GM21786 (cell line): ENCODE measurements around the gene GLIPR2.
"Not testable (repeated sequence)": the region's sequence is repeated elsewhere in the genome, so short reads cannot be mapped to it uniquely, and the experiment has no call there.

ENCODE experiments used
- ATAC-seq: cut with Tn5 transposase; IDR thresholded peaks from one replicate; pipeline ENCODE4 v1.9.1; 2021; ENCODE audit not compliant: unreplicated experiment

GLIPR2 gene

GRCh38 chr9:36136272-36136893 is at the start of gene GLIPR2:
GLIPR2 (plus strand) TSS chr9:36136733; CDS start chr9:36136779, 46 bp downstream.
- ATAC-seq: peak; percentile 96

GRCh38 chr9:36087054-36087453 is 49.5 kb upstream of the GLIPR2 start:
- ATAC-seq: not testable (repeated sequence)

GRCh38 chr9:36088020-36088419 is 48.5 kb upstream of the GLIPR2 start:
- no peak for ATAC-seq

DNA sequence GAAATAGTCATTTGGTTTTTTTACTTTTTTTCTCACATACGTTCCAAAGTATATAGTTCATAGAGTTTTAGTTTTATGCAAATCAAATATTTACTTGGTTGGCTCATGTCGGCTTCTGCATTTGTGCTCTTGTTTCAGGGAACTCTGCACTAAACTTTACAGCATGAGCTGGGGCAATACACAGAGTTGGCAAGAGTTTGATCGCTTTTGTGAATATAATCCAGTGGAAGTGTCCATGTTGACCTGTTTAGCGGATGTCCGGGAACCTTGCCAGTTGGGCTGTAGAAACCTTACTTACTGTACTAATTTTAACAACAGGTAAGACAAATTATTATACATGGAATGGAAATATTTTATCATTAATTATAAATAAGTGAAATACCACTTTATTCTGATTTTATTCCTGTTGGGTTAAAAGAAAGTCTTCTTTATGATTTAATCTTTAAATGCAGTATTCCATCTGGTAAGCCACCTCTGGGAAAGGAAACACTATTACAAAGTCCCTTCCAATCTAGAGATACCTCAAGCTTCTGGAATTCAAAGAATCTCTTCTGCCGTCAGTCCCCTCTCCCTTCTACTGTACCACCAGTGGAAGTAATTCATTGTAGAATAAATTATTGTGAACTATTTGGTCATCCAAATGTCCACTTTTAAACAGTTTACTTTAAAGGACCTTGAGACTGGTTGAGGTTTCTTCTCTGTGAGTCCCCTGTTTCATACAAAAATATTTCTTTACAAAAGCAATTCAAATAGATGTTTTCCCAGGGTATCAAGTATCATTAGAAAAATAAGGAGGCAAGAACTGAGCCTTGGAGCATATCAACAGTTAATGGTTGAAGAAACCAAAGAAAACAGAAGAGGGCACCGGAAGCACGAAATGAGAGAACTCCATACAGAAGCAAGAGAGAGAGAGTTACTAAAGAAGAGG is 45.2 kb upstream of the GLIPR2 start:
- no peak for ATAC-seq

- no peak for ATAC-seq
Observed at GRCh38 chr9:36092014-36092413, 44.5 kb upstream of the GLIPR2 start.

- ATAC-seq: peak; percentile 94
Observed at GRCh38 chr9:36092509-36093215, 43.9 kb upstream of the GLIPR2 start.

GRCh38 chr9:36093384-36093783 is 43.1 kb upstream of the GLIPR2 start:
- no peak for ATAC-seq

DNA sequence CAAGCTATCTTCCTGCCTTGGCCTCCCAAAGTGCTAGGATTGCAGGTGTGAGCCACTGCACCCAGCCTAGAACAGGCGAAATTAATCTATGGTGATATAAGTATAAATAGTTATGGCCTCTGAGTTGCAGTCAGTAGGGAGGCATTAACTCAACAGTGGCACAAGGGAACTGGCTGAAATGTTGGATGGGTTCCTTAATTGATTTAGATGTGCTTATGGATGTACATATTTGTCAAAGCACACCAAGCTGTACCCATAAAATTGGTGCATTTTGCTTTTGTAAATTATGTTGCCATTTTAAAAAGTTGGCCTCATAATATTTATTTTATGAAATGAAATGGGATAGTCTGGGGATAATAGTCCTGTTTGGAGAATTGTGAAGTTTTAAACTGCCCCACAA is 36.8 kb upstream of the GLIPR2 start:
- no peak for ATAC-seq

DNA sequence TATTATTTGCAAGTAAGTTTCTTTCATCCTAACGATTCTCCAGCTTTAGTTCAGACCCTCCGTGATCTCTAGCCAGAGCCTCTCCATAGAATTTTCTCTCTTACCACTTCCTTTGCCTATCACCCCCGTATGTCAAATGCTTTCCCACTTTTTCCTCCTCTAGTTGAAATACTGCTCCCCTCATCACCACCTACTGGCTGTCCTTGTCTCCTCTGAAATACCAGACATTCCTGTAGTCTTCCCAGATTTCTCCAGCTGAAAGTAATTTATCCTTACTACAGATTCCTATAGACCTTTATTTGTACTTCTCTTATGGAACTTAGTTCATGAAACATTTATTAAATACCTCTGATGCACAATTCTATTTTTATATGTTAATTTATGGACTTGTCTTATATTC is 36.0 kb upstream of the GLIPR2 start:
- ATAC-seq: no peak

GRCh38 chr9:36101916-36102741 is 34.4 kb upstream of the GLIPR2 start:
- no peak for ATAC-seq

DNA sequence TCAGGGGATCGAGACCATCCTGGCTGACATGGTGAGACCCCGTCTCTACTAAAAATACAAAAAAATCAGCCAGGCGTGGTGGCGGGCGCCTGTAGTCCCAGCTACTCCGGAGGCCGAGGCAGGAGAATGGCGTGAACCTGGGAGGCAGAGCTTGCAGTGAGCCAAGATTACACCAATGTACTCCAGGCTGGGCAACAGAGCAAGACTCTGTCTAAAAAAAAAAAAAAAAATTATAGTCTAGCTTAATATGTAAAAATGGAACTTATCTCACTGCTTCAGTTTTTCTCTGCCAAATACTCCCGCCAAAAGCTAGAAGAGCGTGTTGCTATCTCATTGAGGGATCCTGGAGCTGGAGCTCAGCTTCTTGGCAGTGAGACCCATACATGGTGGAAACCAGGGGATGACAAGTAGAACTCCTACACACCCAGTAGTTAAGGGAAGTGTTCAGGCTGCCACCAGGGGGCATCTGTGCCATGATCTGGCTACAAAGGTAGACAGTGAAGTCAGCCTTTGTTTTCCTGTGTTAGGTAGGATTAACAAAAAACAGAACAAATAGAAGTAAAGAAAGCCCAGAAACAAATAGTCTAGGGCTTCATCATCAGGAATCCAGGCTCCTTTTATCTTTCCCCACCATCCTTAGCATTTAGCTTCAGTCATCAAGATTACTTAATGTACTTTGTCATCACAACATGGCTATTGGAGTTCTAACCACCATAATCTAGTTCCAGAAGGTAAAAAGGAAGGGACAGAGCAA is 33.6 kb upstream of the GLIPR2 start:
- ATAC-seq: peak; percentile 68

GRCh38 chr9:36109071-36109470 is 27.5 kb upstream of the GLIPR2 start:
- no peak for ATAC-seq

DNA sequence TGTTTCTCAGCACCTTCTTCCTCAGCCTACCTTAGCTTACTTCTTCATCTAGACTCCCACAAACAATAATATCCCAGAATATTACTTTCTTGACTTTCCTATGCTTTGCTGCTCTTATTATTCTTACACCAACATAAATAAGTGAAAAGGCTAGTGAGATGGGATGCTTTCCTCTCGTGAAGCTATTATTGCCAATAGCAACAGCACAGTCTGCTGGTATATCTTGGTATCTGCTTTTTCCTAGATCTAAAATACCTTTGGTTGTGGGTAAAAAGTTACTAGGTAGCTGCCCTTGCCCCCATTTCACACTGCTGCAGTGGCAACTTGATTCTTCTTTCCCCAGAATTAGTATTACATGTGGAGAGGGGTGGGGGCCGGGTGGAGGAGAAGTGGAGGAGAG is 26.1 kb upstream of the GLIPR2 start:
- ATAC-seq: no peak

DNA sequence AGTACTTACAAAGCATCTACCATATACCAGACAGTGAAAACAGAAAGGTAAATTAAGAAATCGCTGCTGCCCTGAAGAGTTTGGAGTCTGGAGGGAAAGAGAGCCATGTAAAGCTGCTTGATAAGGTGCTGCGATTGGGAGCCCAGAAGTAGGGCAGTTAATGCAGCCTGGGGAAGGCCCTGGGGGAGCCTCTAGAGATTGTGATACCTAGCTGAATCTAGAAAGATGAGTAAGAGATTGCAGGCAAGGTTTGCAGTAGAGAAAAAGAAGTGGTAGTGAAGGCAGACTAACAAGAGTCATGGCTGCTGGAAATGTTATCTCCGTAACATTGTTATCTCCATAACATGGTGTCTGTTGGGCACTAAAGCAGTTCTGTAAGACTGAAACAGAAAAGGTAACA is 24.0 kb upstream of the GLIPR2 start:
- no peak for ATAC-seq

DNA sequence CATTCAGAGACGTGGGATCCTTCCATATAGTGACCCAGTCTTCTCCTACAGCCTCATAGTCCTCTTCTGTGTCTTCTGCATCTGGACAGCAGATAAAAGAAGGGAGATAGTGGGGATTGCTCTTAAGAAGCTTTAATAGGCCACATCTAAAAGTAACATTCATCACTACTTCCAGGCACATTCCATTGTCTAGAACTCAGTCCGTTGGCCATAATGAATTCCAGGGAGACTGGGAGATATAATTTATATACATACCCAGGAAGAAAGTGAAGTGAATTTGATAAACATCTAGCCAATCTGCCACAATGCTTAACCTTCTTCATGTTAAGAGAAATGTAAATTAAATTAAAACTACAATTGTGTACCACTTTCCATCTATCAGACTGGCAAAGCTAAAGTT is 22.5 kb upstream of the GLIPR2 start:
- no peak for ATAC-seq

GRCh38 chr9:36116593-36116992 is 19.9 kb upstream of the GLIPR2 start:
- no peak for ATAC-seq

DNA sequence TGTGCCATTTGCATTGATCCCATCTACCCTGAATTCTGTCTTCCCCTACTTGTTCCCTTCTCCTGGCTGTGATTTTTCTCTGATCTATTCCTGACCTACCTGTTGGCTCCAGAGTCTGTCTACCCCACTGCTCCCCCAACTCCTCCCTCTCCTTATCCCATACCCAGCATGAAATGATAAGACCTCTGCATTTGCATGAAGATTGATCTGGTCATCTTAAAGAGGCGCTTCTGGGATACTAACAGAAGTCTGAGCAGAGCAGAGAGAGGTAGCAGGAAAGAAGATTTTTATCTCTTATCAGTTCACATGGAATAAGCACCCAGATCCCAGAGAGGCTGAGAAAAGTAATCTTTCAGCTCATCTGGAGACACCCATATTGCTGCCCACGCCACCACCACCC is 18.3 kb upstream of the GLIPR2 start:
- no peak for ATAC-seq

DNA sequence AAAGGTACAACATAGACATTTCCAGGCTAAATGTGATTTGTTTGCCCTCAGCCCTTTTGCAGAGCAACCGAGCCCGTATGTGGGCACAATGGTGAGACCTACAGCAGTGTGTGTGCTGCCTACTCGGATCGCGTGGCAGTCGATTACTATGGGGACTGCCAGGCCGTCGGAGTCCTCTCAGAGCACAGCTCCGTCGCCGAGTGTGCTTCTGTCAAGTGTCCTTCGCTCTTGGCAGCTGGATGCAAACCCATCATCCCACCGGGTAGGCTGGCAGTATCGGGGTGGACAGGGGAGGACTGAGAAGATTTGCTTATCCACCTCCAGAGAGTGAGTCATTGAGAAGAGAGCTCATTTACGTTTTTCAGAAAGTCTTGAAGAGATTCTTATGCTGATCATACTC is 17.8 kb upstream of the GLIPR2 start:
- no peak for ATAC-seq

DNA sequence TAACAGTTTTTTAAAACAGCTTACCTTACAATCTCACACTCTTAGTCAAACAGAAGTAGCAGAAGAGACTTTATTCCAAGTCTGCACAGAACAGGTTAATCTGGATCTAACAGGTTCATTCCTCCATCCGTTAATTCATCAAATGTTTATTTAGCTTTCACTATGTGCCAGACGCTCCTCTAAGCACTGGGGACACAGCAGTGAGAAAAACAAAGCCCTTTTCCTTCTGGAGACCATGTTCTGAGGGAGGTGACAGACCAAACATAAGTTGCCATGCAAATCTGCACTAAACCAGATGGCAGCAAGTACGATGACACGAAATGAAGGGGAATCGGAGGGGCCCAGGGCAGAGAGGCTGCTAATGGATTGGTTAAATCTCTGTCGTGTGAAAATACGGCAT is 17.1 kb upstream of the GLIPR2 start:
- ATAC-seq: no peak

DNA sequence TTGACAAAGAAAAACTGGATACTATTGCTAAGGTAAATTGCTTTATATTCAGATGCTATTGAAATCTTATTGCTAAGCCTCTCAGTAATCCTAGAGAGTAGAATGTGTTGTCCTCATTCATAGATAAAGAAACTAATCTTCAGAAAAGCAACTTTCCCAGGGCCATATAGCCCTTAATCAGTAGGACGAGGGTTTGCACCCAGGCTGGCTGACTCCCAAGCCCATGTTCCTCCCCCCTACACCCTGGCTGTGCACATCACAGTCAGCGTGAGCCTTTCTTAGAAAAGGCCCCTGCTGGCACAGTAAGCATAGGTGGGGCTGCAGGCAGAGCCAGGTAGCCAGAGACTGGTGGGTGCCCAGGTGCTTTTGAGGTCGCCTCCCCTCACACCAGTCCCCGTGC is 15.8 kb upstream of the GLIPR2 start:
- no peak for ATAC-seq
